KG1 (cell line): ENCODE results near the gene LRRC14B.
"Not testable (repeated sequence)": the region's sequence is repeated elsewhere in the genome, so short reads cannot be mapped to it uniquely, and the experiment has no call there.

Experiments
- DNase-seq: peaks from one replicate; lab custom pipeline; 2025; lab: John Stamatoyannopoulos, UW

Gene LRRC14B

DNA sequence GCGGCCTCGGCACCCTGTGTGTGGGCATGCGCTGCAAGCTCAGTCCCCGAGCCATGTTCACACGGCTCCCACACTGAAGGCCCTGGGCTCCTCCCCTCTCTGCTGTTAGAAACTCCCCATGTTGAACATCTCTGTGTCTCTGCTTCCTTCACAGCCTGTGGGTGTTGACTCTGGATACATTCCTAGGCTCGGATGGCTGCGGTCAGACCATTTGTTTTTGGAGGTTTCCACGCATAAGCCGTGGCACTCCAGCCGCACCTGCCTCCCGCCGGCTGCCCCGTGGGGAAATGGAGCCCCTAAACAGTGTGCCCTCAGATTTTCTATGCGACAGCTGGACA lies 31.2 kb upstream of the LRRC14B start:
- DNase-seq: no peak

DNA sequence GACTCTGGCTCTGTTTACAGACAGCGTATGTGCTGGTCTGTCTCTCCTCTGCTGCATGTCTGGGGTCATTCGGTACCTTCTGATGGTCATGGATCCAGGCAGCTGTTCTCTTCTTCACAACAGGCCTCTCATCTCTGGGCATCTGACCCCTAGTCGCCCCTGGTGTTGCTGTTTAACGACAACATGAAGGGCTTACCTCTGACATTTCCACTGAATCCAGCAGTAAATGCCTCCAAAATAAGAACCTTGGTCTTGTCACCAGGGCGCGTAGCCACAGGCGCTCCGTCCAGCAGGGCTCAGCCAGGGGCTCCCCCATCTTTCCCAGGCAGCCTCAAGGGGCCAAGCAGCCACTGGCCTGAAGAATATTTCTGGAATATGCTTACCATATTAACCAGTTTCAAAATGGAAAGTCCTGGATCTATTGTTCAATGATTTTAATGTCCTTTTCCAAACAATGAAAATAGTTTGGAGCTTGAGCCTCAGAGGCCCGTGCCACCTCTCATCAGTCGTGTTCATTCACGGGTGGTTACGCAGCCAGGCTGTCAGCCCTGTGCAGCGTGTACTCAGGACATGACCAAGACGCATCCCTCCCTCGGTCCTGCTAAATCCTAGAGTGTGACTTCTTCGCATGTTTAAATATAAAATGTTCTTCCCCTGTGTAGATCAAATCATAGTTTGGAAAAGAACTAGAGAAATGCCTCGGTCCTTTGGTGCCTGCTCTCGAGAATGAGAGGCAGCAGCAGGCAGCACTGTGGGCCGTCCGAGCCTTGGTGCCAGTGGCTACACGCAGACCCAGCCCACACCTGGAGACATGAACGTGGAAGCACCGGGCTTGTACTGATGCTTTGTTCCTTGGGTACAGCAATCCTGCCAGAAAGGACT lies 30.1 kb upstream of the LRRC14B start:
- DNase-seq: no peak

DNA sequence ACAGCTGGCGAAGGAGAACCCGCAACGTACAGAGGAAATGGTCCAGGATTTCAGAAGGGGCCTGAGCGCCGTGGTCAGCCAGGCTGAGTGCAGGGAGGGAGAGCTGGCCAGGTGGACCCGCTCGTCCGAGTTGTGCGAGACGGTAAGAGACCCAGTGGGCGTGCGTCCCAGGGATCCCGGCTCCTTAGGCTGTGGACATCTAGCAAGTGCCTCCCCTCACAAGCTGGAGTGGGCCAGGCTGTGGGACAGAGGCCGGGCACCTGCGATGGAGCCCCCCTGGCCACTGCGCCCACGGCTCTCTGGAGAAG lies 29.5 kb upstream of the LRRC14B start:
- no peak for DNase-seq

DNA sequence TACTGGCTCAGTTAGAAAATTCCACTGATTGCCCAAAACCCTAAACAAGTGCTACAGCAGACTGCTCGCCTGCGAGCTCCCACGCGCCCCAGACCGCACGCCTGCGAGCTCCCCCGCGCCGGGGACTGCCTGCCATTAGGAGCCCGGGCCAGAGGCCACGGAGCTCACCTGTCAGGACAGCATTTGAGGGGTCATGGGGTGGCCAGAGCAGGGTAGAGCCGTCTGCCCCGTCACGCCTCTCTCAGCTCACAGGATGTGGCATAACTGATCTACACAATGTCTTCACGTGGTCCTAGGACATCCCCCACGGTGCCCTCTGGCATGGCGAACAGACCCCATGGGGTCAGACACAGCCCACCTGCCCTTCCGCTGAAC lies 29.1 kb upstream of the LRRC14B start:
- no peak for DNase-seq

DNA sequence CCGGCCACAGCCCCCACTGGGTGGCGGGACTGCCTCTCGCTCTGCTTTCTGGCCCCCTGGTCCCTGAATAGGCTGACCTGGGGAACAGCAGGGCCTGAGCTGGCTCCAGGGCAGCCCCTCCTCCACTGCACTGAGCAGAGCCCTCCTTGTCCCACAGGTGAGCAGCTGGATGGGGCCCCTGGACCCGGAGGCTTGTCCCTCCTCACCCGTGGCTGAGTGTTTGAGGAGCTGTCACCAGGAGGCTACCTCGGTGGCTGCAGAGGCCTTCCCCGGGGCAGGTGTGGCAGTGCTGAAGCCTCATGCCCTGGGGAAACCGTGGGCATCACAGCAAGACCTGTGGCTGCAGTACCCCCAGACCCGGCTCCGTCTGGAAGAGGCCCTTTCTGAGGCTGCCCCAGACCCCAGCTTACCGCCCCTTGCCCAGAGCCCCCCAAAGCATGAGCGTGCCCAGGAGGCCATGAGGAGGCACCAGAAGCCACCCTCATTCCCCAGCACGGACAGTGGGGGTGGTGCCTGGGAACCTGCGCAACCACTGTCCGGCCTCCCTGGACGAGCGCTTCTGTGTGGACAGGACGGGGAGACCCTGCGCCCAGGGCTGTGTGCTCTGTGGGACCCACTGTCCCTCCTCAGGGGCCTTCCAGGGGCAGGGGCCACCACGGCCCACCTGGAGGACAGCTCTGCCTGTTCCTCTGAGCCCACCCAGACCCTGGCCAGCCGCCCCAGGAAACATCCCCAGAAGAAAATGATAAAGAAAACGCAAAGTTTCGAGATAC lies 28.5 kb upstream of the LRRC14B start:
- no peak for DNase-seq

DNA sequence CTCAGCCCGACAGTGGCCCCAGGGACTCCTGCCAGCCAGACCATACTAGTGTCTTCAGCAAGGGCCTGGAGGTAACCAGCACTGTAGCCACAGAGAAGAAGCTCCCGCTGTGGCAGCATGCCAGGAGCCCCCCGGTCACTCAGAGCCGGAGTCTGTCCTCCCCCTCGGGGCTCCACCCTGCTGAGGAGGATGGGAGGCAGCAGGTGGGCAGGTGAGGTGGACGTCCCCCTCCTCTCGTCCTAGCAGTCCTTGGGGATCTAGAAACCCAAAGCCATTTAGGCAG lies 28.0 kb upstream of the LRRC14B start:
- DNase-seq: no peak

DNA sequence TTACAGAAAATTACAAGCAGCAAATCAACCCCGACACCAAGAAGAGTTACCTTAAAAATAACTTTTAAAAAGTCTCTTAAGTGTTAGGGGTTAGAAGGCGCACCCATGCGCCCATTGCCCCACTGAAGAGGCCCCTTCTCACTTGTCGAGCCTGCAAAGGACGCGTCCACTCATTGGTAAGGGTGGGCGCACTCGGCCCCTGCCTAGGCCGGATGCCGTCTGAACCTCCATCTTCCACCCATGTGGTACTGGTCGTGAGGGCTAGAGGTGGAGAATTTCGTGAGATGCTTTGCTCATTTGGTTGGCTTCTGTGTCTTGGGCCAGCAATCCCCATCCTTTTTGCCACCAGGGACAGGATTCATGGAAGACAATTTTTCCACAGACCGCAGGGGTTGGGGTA lies 27.5 kb upstream of the LRRC14B start:
- no peak for DNase-seq

DNA sequence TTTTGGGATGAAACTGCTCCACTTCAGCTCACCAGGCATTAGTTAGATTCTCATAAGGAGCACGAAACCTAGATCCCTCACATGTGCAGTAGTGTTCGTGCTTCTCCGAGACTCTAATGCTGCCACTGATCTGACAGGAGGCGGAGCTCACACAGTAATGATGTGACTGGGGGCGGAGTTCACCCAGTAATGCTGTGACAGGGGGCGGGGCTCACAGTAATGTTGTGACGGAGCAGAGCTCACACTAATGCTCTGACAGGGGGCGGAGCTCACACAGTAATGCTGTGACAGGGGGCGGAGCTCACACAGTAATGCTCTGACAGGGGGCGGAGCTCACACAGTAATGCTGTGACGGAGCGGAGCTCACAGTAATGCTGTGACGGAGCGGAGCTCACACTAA lies 27.1 kb upstream of the LRRC14B start:
- DNase-seq: no peak

DNA sequence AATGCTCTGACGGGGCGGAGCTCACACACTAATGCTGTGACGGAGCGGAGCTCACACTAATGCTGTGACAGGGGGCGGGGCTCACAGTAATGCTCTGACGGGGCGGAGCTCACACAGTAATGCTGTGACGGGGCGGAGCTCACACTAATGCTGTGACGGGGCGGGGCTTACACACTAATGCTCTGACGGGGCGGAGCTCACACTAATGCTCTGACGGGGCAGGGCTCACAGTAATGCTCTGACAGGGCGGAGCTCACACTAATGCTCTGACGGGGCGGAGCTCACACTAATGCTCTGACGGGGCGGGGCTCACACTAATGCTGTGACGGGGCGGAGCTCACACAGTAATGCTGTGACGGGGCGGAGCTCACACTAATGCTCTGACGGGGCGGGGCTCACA lies 26.5 kb upstream of the LRRC14B start:
- not testable (repeated sequence) for DNase-seq

DNA sequence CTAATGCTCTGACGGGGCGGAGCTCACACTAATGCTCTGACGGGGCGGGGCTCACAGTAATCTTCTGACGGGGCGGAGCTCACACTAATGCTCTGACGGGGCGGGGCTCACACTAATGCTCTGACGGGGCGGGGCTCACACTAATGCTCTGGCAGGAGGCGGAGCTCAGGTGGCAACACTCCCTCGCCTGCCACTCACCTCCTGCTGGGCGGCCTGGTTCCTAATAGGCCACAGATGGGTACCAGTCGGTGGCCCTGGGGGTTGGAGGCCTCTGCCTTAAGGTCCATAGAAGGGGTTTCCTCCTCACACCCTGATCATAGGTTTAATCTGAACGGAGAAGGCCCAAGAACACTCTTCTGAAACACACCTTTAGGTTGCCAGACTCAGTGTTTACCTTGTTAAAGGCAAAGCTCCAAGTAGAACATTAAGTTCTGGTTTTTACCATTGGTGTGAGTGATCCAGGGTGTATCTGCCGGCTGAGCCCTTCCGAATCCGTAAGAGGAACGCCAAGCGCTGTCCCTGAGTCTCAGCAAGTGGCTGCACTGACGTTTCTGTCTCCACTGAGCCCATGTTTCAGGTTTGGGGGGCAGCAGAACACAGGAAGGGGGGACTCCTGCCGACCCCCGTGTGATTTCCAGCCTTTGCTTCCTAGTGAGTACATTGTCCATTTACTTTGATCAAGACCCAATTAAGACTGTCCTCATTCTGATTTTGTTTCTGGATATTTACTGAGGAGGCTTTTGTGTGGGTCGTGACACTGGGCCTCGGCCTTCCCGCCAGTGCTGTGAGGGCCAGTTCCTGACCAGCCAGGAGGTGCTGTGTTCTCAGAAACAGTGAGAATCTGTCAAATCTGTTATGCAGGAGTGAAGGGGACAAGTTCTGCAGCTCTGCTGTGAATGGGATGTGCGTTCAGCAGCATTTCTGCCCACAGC lies 24.6 kb upstream of the LRRC14B start:
- DNase-seq: no peak

DNA sequence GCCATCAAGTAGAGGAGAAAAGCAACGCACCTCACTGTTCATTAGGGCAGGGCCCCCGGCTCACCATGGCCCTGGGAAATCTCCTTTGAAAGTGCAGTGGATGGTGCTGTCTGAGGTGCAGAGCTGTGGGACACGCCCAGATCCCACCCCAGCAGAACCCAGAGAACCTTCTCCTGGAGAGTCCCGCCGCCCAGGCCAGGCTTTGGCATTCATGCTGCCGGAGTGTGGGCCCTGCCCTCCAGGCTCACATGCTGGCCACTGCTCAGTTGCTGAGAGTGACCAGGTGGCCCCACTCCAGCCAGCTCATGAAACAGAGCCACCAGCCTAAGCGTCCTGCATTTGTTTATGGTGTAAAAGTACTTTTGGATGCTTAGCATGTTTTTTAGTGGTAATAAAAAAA lies 23.8 kb upstream of the LRRC14B start:
- no peak for DNase-seq

DNA sequence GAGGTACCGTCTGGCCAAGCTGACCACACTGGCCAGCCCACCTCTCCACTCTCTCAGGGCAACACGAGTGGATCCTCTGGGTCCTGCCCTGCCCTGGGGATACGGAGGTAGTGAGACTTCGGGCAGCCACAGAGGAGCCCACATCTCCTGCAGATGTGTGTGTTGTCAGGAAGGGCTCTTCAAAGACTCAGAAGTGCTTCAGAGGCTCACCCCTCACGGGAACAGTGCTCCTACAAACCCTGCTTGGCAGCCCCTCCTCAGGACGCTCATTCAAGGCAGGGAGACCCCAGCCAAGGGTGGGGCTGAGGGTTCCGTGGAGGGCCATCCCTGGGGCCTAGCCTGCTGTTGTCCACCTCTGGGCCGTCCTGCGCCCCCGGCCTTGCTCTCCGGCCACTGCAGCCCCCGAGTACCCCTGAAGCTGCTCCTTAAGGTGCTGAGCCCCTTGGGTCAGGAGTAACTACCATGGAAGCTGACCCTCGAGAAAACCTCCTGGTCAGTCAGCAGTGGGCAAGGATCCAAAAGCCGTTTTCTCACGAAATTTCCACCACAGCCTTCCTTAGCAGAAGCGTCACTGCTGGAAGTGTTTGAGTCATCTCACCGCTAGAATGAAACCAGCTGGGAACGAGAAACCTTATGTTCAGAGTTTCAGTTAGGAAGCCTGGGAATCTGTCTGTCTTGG lies 23.2 kb upstream of the LRRC14B start:
- DNase-seq: no peak

DNA sequence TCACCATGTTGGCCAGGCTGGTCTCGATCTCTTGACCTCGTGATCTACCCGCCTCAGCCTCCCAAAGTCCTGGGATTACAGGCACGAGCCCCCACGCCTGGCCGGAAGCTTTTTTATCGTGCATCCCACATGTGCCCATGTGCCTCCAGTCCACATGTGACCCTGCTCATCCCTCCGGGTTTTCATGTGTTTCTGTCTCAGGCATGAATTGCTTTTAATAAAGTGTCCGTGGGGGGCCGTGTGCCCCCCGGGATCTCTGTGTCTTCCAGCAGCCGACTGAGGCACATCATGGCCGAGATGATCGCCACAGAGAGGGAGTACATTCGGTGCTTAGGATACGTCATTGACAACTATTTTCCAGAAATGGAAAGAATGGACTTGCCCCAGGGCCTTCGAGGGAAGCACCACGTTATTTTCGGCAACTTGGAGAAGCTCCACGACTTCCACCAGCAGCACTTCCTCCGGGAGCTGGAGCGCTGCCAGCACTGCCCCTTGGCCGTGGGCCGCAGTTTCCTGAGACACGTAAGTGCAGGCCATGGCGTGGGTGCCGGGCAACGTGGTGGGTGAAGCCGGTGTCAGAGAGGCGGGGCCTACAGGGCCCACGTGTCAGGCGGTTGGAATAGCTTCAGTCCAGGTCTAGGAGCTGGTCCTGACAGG lies 22.1 kb upstream of the LRRC14B start:
- no peak for DNase-seq

DNA sequence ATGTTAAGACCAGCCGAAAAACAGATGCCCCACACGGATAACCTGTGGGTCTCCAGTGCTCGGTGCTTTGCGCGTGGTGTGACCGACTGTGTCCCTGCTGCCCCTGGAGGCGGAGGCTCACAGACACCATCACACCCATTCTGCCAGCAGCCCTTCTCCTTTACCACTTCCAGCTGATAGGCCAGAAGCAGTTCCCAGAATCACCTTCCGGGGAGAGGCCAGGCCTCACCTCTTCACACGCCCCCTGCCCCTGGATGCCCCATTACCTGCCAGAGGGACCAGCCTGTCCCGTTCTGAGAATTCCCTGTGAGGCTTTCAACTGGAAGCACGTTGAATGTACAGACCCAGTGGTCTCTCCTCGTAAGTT lies 21.6 kb upstream of the LRRC14B start:
- DNase-seq: no peak

DNA sequence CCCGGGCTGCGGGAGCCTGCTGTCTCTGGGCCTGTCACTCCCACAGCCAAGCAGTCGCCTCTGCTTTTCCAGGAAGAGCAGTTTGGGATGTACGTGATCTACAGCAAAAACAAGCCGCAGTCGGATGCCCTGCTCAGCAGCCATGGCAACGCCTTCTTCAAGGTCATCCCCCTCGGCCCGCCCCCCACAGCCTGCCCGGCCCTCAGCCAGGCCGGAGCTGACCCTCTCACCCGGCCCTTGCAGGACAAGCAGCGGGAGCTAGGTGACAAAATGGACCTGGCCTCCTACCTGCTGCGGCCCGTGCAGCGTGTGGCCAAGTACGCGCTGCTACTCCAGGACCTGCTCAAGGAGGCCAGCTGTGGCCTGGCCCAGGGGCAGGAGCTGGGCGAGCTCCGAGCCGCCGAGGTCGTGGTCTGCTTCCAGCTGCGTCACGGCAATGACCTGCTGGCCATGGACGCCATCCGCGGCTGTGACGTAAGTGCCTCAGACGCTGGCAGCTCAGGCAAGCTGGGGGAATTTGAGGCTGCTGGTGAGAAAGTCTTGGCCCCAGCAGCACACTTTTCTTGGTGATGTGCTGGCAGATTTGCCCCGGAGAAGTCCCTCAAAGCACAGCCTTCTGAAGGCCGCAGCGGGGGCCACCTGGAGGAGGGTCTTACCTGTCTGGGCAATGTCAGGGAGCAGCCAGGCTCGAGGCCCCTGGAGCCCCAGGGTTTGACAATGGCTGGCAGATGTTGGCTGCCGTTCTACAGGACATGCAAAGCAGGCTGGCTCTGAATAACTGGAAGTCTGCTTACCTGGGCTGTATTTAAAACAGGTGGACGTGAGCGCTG lies 20.1 kb upstream of the LRRC14B start:
- no peak for DNase-seq

DNA sequence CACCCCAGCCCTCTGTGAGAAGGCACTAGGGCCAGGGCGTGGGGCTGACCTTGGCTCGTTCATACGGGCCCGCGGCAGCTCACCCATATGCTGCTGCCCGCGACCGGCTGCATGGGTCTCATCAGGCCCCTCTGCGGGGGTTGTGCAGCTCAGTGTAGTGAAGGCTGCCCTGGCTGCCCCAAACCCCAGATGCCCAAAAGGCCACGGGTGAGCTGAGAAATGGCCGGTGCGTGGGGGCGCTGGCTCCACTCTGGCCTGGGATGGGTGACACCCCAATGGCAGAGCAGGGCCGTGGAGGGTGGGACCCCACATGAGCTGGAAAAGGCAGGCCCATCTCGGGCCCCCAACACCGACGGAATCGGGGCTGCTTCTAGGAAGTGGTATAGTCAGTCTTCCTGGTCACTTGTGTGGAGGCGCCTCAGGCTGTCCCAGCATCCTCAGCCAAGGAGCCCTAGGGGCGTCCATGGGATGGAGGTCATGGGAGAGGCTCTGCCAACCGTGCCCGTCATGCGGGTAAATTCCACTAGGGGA lies 19.4 kb upstream of the LRRC14B start:
- no peak for DNase-seq

DNA sequence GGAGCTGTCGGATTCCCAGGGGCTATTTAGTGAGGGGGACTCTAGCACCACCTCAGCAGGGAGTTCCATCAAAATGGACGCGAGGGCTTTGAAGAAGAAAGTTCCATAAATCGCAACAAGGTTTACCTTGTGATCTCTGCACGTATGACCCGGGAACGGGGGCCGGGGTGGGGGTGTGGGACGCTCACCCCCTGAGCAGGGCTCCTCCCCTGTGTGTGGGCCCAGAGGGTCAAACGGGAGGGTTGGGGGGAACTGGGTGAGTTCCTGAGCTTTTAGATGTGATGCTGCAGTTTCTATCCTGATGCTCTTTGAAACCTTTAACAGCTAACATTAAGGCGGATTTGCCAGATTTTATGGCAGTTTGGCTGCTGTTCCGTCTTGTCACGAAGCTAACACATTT lies 18.9 kb upstream of the LRRC14B start:
- no peak for DNase-seq

DNA sequence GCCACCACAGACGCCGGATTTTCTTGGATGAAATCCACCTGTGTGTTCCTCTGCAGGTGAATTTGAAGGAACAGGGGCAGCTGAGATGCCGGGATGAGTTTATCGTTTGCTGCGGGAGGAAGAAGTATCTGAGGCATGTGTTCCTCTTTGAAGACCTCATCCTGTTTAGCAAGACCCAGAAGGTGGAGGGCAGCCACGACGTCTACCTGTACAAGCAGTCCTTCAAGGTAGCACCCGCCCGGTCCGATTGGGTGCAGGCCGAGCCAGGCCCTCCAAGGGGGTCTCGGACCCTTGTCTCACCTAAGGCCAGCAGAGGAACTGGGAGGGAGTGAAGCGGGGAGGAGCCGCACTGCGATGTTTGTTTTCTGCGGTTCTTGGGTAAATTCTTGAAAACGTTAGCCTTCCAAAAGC lies 18.4 kb upstream of the LRRC14B start:
- DNase-seq: no peak

DNA sequence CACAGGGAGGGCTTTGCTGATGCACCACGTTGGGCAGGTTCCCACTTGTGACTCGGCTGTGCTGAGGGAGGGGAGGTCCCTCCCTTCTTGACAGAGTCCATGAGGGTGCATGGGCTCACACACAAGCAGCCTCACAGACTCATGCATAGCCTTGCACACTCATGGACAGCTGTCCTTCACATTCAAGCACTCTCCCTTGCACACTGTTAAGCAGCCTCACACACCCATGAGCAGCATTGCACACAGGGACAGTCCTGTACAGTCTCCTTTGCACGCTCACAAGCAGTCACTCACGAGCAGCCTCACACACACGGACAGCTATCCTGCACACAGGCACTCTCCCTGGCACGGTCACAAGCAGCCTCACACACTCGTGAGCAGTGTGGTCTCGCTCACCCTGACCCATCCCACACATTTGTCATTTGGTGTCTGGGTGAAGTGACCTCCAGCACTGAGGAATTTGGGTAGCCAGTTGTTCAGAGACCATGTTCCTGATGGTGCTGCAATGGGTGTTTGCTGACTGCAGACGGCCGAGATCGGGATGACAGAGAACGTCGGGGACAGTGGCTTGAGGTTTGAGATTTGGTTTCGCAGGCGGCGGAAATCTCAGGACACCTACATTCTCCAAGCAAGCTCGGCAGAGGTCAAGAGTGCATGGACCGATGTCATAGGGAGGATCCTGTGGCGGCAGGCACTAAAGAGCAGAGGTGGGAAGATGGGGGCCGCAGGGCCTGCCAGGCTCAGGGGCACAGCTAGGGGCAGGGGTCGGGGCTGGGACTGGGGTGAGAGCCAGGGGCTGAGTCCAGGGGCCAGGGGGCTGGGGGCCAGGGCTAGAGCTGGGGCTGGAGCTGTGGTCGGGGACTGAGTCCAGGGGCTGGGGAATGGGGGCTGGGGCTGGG lies 17.7 kb upstream of the LRRC14B start:
- no peak for DNase-seq

DNA sequence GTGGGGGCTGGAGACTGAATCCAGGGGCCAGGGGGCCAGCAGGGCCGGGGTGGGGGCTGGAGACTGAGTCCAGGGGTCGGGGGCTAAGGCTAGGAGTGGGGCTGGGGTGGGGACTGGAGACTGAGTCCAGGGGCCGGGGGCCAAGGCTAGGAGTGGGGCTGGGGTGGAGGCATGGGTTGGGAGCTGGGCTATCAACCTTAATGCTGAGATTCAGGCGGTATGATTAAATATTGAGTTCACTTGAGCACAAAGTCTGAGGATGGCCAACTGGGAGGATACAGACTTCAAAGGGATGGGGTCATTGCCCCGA lies 17.0 kb upstream of the LRRC14B start:
- no peak for DNase-seq
